Measurements from ENCODE around the gene LRP4. TPM values are rescaled to one million over a fixed set of nuclear protein-coding genes. Genes with fewer than 3 reads are reported as not detected.
"Not testable (repeated sequence)": the region's sequence is repeated elsewhere in the genome, so short reads cannot be mapped to it uniquely, and the experiment has no call there.

Gene LRP4
- total RNA-seq, result 14.5 TPM

GRCh38 chr11:46918083-46918787 is at the start of gene LRP4:
Gene LRP4, minus strand, starts transcription at chr11:46918550. Its CDS starts 171 bp downstream, at chr11:46918379.
- DNase-seq (ENCODE audit: low spot score), result no peak

GRCh38 chr11:46967962-46968361 is 49.6 kb upstream of the LRP4 start:
- DNase-seq (ENCODE audit: low spot score), result no peak

GRCh38 chr11:46966773-46967172 is 48.4 kb upstream of the LRP4 start:
- DNase-seq (ENCODE audit: low spot score), result no peak

GRCh38 chr11:46963844-46964243 is 45.5 kb upstream of the LRP4 start:
- DNase-seq (ENCODE audit: low spot score), result no peak

- not testable (repeated sequence) for DNase-seq (ENCODE audit: low spot score)
These were observed 43.5 kb upstream of the LRP4 start for GRCh38 chr11:46961886-46962285.

- DNase-seq (ENCODE audit: low spot score), result no peak
These were observed 42.7 kb upstream of the LRP4 start for GRCh38 chr11:46961041-46961440.

- no peak for DNase-seq (ENCODE audit: low spot score)
These were observed 40.4 kb upstream of the LRP4 start for GRCh38 chr11:46958777-46959176.

- no peak for DNase-seq (ENCODE audit: low spot score)
These were observed 34.7 kb upstream of the LRP4 start for GRCh38 chr11:46953093-46953492.

GRCh38 chr11:46952553-46952952 is 34.2 kb upstream of the LRP4 start:
- DNase-seq (ENCODE audit: low spot score), result no peak

GRCh38 chr11:46951864-46952263 is 33.5 kb upstream of the LRP4 start:
- DNase-seq (ENCODE audit: low spot score), result no peak

GRCh38 chr11:46949297-46949696 is 30.9 kb upstream of the LRP4 start:
- no peak for DNase-seq (ENCODE audit: low spot score)

- no peak for DNase-seq (ENCODE audit: low spot score)
These were observed 30.2 kb upstream of the LRP4 start for GRCh38 chr11:46948378-46949131.

- DNase-seq (ENCODE audit: low spot score), result no peak
These were observed 29.2 kb upstream of the LRP4 start for GRCh38 chr11:46947399-46948077.

GRCh38 chr11:46944356-46945075 is 26.2 kb upstream of the LRP4 start:
- DNase-seq (ENCODE audit: low spot score), result no peak

- DNase-seq (ENCODE audit: low spot score), result no peak
These were observed 23.8 kb upstream of the LRP4 start for GRCh38 chr11:46942172-46942571.

- peak; percentile 92 for DNase-seq (ENCODE audit: low spot score)
These were observed 18.1 kb upstream of the LRP4 start, which contains the start of gene CSTPP1 for GRCh38 chr11:46936138-46937110. Gene CSTPP1, plus strand, starts transcription at chr11:46936761. Its CDS starts 45 bp downstream, at chr11:46936806.

- DNase-seq (ENCODE audit: low spot score), result no peak
These were observed 11.7 kb upstream of the LRP4 start for GRCh38 chr11:46930089-46930488.

GRCh38 chr11:46928701-46929100 is 10.4 kb upstream of the LRP4 start:
- not testable (repeated sequence) for DNase-seq (ENCODE audit: low spot score)

GRCh38 chr11:46927928-46928327 is 9.6 kb upstream of the LRP4 start:
- not testable (repeated sequence) for DNase-seq (ENCODE audit: low spot score)

GRCh38 chr11:46920755-46921154 is 2.4 kb upstream of the LRP4 start:
- DNase-seq (ENCODE audit: low spot score), result no peak

Measured in mucosa of gallbladder (tissue), 1 donor.